ENCODE results near the gene FRA10AC1. TPM values are rescaled to one million over a fixed set of nuclear protein-coding genes. Genes with fewer than 3 reads are reported as not detected.

The FRA10AC1 gene
- 25.1 TPM for polyA plus RNA-seq (ENCODE audit: insufficient read length)

GRCh38 chr10:93702210-93703001, at the start of gene FRA10AC1:
Gene FRA10AC1 (minus strand): TSS chr10:93702592. CDS start chr10:93700106, 2,486 bp downstream.
- DNase-seq: peak; percentile 91

GRCh38 chr10:93751832-93752231, 49.4 kb upstream of the FRA10AC1 start:
- no peak for DNase-seq

- DNase-seq: no peak
Observed at GRCh38 chr10:93751124-93751523, 48.7 kb upstream of the FRA10AC1 start.

- DNase-seq: no peak
Observed at GRCh38 chr10:93749218-93749799, 46.9 kb upstream of the FRA10AC1 start.

GRCh38 chr10:93746844-93747284, 44.5 kb upstream of the FRA10AC1 start:
- DNase-seq: peak; percentile 14

- DNase-seq: no peak
Observed at GRCh38 chr10:93745408-93746065, 43.1 kb upstream of the FRA10AC1 start.

GRCh38 chr10:93742633-93743349, 40.4 kb upstream of the FRA10AC1 start:
- no peak for DNase-seq

GRCh38 chr10:93741367-93741766, 39.0 kb upstream of the FRA10AC1 start:
- no peak for DNase-seq

GRCh38 chr10:93726024-93726423, 23.6 kb upstream of the FRA10AC1 start:
- DNase-seq: no peak

GRCh38 chr10:93723153-93723552, 20.8 kb upstream of the FRA10AC1 start:
- no peak for DNase-seq

- DNase-seq: no peak
Observed at GRCh38 chr10:93722550-93722949, 20.2 kb upstream of the FRA10AC1 start.

GRCh38 chr10:93719901-93720300, 17.5 kb upstream of the FRA10AC1 start:
- no peak for DNase-seq

- no peak for DNase-seq
Observed at GRCh38 chr10:93718937-93719725, 16.7 kb upstream of the FRA10AC1 start.

- DNase-seq: no peak
Observed at GRCh38 chr10:93716766-93717165, 14.4 kb upstream of the FRA10AC1 start.

GRCh38 chr10:93715345-93715744, 13.0 kb upstream of the FRA10AC1 start:
- DNase-seq: no peak

GRCh38 chr10:93712593-93712992, 10.2 kb upstream of the FRA10AC1 start:
- no peak for DNase-seq

- DNase-seq: no peak
Observed at GRCh38 chr10:93711891-93712290, 9.5 kb upstream of the FRA10AC1 start.

GRCh38 chr10:93710333-93710909, 8.0 kb upstream of the FRA10AC1 start:
- no peak for DNase-seq

- no peak for DNase-seq
Observed at GRCh38 chr10:93707623-93708022, 5.2 kb upstream of the FRA10AC1 start.

- DNase-seq: no peak
Observed at GRCh38 chr10:93704451-93704850, 2.1 kb upstream of the FRA10AC1 start.

- no peak for DNase-seq
Observed at GRCh38 chr10:93703841-93704240, 1.4 kb upstream of the FRA10AC1 start.

- peak; percentile 16 for DNase-seq
Observed at GRCh38 chr10:93703066-93703465, 674 bp upstream of the FRA10AC1 start.
